ENCODE results near the gene VILL.

GRCh38 chr3:37943126-37943525, 47.5 kb upstream of the VILL start:
- TF ChIP-seq CTCF (conservative IDR thresholded peaks at IDR 0.05 in 1 of 2, IDR thresholded peaks at IDR 0.05 in 1 of 2; ENCODE audit: extremely low read depth in 1 of 2, insufficient read depth in 1 of 2, low read depth in 1 of 2, low read length in 2 of 2) (no peak), EZH2 (IDR thresholded peaks at IDR 0.05; ENCODE audit: borderline replicate concordance, low read length) (no peak)
